GM19395 (cell line): ENCODE measurements around the gene ZNF675.
A peak's percentile ranks its signal among the peaks of the same experiment; 100 is the strongest.
"Not testable (repeated sequence)": the region's sequence is repeated elsewhere in the genome, so short reads cannot be mapped to it uniquely, and the experiment has no call there.

Source experiments
- ATAC-seq: cut with Tn5 transposase; IDR thresholded peaks from one replicate; pipeline ENCODE4 v1.9.1; 2021; ENCODE audit warnings: mild to moderate bottlenecking, moderate library complexity; ENCODE audit not compliant: unreplicated experiment

ZNF675 gene

DNA sequence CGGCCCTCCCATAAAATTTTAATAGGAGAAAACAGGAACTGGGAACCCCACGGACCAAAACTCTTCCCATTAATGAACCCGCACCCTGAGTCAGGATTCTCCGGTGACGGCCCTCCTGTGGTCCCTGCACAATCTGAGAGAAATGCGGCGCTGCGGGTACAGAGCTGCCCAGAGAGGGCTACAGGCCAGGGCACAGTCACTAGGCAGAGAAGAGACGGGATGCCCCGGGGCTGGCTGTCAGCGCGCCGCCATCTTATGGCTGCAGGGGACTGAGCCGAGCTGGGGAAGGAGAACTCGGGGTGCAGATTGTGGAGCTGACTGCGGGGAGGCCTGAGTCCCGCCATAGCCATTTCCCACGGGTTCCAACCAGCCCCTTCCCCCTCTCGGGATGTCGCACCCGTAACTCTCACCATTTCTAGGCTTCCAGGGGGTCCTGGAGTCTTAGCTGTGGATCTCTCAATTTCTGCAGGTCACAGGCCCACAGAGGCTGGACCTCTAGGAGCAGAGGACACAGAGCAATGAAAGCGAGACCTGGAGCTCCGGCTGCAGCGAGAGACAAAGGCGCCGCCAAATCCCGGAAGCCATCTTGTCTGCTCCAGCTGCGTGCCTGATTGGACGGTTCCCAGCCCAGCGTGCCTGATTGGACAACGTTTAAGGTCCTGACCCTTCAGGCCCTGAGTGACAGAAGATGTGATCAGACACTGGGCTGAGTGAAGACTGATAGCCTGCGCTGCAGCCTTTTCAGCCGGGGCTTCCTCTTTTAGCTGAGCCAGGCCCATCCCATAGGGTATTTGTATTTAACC is at the start of gene ZNF675:
ZNF675 (minus strand) TSS at position 592 of the 803 bp plus-strand sequence; CDS start at position 413, 179 bp downstream.
- peak; percentile 90 for ATAC-seq

DNA sequence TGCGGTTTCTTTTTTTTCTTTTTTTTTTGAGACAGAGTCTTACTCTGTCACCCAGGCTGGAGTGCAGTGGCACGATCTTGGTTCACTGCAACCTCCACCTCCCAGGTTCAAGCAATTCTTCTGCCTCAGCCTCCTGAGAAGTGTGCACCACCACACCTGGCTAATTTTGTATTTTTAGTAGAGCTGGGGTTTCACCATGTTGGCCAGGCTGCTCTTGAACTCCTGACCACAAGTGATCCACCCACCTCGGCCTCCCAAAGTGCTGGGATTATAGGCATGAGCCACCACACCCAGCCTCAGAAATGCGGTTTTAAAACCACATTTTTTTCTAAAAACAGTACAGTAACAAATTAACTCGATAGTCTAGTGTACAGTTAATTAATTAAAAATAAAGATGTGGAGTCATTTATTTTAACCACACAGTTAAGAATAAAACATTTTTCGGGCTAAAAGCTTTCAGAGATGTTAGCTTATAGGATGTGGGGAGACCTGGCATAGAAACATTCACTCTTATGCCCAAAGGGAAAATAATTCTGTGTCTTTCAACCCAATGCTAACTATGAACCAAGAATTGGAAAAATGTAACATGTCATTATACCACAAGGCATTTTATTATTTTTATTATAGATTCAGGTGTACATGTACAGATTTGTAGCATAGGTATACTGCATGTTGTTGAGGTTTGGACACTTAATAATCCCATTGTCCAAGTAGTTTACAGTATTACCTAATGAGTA is 43.9 kb upstream of the ZNF675 start:
- ATAC-seq, result not testable (repeated sequence)

DNA sequence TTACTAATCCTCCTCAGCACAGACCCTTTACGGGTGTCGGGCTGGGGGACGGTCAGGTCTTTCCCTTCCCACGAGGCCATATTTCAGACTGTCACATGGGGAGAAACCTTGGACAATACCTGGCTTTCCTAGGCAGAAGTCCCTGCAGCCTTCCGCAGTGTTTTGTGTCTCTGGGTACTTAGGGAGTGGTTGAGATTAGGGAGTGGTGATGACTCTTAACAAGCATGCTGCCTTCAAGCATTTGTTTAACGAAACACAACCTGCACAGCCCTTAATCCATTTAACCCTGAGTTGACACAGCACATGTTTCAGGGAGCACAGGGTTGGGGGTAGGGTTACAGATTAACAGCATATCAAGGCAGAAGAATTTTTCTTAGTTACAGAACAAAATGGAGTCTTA is 37.1 kb upstream of the ZNF675 start:
- ATAC-seq, result not testable (repeated sequence)

DNA sequence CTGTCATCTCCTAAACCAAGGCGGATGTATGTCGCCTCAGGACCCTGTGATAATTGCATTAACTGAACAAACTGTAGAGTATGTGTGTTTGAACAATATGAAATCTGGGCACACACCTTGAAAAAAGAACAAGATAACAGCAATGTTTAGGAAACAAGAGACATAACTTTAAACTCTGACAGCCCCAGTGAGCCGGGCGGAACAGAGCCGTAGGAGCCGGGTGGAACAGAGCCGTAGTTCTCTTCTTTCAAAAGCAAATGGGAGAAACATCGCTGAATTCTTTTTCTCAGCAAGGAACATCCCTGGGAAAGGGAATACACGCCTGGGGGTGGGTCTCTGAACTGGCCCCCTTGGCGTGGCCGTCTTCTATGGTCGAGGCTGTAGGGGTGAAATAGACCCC is 31.8 kb upstream of the ZNF675 start:
- no peak for ATAC-seq

DNA sequence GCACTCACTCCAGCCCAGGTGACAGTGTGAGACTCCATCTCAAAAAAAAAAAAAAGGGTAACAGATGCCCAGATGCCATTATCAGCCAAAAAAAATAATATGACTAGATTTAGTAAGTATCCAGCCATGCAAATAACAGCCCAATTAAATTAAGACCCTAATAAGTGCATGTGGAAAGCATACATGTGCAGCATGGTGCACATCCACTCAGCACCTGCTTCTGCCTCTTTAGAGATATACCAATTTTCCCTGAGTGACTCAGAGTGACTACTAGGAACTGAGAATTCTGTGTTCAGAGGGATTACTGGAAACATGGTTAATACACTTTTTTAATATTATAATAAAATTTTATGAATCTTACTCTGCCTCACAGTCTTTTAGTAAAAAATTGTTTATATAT is 29.8 kb upstream of the ZNF675 start:
- no peak for ATAC-seq

DNA sequence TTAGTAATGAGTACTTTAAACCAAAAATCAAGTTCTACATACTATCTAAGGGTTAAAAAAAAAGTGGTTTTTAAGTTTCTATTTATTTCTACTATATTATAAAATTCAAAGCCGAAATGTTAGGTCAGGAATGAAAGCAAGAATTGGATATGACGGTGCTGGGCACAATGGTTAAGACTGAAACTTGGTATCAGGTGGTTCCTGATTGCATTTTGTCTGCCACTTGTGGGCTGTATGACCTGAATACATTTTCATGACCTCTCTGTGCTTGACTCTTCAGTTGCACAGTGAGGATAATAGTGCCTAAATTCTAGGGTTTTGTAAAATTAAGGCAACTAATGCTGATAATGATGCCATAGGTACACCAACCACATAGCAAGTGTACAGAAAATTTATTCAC is 22.3 kb upstream of the ZNF675 start:
- ATAC-seq, result no peak

DNA sequence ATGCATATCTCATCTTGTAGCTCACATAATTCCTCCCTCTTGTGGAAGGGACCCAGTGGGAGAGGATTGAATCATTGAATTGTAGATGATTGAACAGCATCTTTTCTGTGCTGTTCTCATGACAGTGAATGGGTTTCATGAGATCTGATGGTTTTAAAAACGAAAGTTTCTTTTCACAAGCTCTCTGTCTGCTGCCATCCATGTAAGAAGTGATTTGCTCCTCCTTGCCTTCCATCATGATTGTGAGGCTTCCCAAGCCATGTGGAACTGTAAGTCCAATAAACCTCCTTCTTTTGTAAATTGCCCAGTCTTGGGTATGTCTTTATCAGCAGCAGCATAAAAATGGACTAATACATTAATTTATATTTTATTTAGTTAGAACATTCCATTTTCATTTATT is 19.6 kb upstream of the ZNF675 start:
- no peak for ATAC-seq

DNA sequence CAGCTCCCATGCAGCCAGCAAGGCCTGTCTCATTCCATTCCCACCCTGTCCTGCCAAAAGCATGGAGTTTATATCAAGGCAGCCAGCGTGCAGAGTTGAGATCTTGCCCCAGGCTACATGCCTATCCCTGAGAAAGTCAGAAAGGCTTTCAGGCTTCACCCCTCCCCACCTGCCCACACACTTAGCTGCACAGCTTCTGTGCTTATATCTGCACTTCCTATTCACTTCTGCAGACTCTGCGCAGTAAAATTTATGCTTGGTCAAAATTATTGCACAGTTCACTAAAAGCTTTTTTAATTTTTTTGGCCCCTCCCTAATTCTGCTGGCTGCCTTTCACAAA is 12.5 kb upstream of the ZNF675 start:
- ATAC-seq, result no peak

DNA sequence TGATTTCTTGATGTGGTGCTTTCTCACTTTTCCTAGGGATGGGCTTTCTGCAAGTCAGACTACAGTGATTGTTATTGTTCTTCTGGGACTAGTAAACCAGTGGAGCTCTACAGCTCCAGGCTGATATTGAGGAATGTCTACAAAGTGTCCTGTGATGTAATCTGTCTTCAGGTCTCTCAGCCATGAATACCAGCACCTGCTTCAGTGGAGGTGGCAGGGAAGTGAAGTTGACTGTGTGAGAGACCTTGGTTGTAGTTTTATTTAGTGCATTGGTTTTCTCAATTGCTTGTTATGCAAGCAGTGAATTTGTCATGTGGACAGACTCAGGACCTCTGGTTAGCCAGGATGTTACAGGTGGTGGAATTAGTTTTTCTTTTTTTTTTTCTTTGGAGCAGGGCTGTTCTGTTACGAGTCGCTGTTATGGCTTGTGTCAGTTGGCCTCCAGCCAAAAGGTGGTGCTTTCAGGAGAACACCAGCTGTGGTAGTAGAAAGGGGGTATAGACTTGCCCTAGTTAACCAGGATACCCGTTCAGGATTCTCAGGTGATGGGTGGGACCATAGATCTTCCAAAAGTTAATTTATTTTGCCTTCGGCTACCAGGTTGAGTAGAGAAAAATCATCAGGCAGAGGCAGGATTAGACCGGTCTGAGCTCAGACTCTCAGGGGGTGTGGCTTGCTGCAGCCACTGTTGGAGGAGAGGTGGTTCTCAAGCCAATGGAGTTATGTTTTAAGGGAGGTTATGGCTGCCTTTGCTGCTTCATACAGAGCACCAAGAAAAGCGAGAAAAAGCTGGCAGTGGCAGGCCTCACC is 11.9 kb upstream of the ZNF675 start:
- no peak for ATAC-seq

DNA sequence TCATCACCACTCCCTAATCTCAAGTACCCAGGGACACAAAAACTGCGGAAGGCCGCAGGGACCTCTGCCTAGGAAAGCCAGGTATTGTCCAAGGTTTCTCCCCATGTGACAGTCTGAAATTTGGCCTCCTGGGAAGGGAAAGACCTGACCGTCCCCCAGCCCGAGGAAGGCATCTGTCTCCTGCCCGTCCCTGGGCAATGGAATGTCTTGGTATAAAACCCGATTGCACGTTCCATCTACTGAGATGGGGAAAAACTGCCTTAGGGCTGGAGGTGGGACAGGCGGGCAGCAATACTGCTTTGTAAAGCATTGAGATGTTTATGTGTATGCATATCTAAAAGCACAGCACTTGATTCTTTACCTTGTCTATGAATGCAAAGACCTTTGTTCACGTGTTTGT is 5.9 kb upstream of the ZNF675 start:
- ATAC-seq, result not testable (repeated sequence)

DNA sequence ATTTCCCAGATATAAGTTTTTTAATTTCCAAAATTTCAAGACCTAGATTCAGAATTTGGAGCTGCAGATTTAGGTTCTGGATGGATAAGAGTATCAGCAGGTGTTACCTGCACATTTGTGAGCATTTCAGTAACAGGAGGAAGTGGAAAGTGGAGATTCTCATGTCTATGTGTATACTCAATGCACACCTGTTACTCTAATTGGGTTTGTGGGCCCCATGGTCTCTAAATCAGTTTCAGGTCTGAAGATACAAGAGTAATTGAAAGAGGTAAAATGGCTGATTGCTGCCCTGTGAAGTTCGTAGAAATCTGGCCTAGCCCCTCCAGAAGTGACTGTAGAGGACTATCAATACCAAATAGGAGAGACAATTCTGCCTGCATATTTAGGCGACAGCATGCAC is 13.9 kb downstream of the ZNF675 start:
- ATAC-seq, result no peak

DNA sequence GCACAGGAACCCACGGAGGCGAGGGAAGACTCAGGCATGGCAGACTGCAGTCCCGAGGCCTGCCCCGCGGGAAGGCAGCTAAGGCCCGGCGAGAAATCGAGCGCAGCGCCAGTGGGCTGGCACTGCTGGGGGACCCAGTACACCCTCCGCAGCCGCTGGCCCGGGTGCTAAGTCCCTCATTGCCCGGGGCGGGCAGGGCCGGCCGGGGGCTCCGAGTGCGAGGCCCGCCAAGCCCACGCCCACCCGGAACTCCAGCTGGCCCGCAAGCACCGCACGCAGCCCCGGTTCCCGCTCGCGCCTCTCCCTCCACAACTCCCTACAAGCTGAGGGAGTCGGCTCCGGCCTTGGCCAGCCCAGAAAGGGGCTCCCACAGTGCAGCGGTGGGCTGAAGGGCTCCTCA is 18.4 kb downstream of the ZNF675 start:
- not testable (repeated sequence) for ATAC-seq

DNA sequence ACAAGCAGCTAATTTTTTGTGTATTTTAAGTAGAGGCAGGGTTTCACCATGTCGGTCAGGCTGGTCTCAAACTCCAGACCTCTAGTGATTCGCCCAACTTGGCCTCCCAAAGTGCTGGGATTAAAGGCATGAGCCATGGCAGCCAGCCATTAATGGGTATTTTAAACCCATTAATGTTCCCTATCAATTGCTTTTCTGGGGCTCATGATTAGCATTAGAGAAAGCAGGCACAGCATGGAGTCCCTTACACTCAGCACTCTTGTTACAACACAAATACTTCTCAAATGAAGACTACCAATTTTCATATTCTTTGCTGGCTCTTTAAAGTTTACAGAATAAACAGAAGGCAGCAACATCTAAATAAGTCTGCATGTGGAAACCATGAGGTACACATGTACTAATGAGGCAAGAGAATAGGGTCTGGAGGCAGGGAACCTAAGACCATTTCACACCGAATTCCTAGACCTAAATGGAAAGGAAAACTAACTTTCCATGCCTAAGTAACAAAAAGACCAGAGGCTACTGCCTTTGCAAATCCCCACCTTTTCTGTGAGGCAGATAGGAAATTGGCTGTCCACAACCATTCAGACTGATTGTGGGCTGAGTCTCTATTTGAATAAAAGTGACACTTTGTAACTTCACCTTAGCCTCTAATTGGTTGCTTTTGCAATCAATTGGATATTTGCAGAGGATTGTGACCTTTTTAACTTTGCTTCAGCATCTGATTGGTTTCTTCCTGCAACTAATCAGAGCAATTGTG is 21.2 kb downstream of the ZNF675 start:
- ATAC-seq, result no peak

DNA sequence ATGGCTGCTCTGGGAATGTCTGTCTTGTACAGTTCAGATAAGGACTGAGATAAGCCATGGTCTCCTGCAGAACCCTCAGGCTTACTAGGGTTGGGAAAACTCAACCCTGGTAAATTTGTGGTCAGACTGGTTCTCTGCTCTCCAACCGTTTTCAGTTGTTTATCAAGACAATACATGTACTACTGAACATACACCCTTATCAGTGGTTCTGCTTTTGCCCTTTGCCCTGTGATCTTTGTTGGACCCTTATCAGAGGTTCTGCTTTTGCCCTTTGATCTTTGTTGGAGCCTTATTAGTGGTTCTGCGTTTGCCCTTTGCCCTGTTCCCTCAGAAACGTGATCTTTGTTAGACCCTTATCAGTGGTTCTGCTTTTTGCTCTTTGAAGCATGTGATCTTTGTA is 37.2 kb downstream of the ZNF675 start:
- not testable (repeated sequence) for ATAC-seq
